ENCODE measurements around the gene DUSP23.

The DUSP23 gene

DNA sequence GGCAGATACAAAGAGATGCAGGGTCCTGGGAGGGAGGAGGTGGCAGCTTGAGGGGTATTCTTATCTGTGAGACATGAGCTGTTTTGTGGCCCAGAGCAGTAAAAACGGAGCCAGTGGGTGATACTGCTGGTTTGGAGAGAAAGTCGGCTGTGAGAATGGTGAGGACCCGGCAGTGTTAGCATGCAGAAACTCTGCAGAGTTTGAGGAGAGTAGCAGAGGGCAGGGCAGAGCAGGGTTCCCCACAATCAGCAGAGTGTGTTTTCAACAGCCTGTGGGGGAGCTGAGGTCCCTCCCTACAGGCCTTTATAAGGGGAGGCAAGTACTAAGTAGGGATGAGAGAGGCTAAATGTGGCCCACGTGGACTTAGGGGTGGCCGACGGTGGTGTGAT is 46.3 kb downstream of the DUSP23 start:
- Histone ChIP-seq H3K18ac (ENCODE audit: low read length) (no peak overlapping the region), H2BK15ac (ENCODE audit: low read length) (no peak overlapping the region), H3K9ac (ENCODE audit: low read depth, low read length, poor library complexity) (no peak overlapping the region), H3K14ac (ENCODE audit: low read length) (no peak overlapping the region), H2BK120ac (ENCODE audit: low read depth, low read length) (no peak overlapping the region), H4K8ac (ENCODE audit: low read depth, low read length) (no peak overlapping the region), H2AFZ (ENCODE audit: low read length) (no peak overlapping the region), H3K27me3 (ENCODE audit: control insufficient read depth in 3 of 3, insufficient read depth in 3 of 3, low read depth in 1 of 3, low read length in 3 of 3) (peaks cover 0 to 64% (median 0%) of the 10 kb centered on the region in 3 experiments), H3K36me3 (replicated peaks in 1 of 2; ENCODE audit: control insufficient read depth in 2 of 2, insufficient read depth in 2 of 2, low read length in 2 of 2) (no peaks in the 10 kb centered on the region), H3K4ac (ENCODE audit: low read length) (no peak overlapping the region), H3K23ac (ENCODE audit: low read depth, low read length, poor library complexity) (no peak overlapping the region), H3K4me1 (ENCODE audit: control insufficient read depth in 2 of 2, insufficient read depth in 1 of 2, low read depth in 1 of 2, low read length in 2 of 2) (peaks cover 0 to 21% of the 10 kb centered on the region in 2 donors), H2BK5ac (ENCODE audit: low read length) (no peak overlapping the region), H4K91ac (ENCODE audit: low read depth, low read length, poor library complexity) (no peak overlapping the region), H3K4me2 (ENCODE audit: insufficient read depth, low read length, poor library complexity, severe bottlenecking) (no peak overlapping the region), H2AK5ac (ENCODE audit: low read depth, low read length) (no peak overlapping the region), H3K27ac (replicated peaks; ENCODE audit: low read length) (no peak overlapping the region), H3K4me3 (ENCODE audit: low read length in 2 of 2) (no peak overlapping the region), H3K9me3 (replicated peaks in 1 of 2; ENCODE audit: control insufficient read depth in 2 of 2, insufficient read depth in 1 of 2, low read depth in 1 of 2, low read length in 2 of 2) (no peaks in the 10 kb centered on the region), H3K79me1 (ENCODE audit: low read depth, low read length) (no peaks in the 10 kb centered on the region), H2BK12ac (ENCODE audit: low read length) (no peak overlapping the region)
- no peak for DNase-seq (ENCODE audit: low spot score)
- no CpG with 5 or more reads among the region's 6 CpGs for WGBS, 2 donors (ENCODE audit: extremely low coverage in 2 of 2, insufficient read length in 2 of 2, insufficient replicate concordance in 1 of 2)

GRCh38 chr1:159827549-159827948 is 46.8 kb downstream of the DUSP23 start:
- no peak overlapping the region for H2BK12ac ChIP-seq (ENCODE audit: low read length)
- no peak overlapping the region for H3K9ac ChIP-seq (ENCODE audit: low read depth, low read length, poor library complexity)
- DNase-seq (ENCODE audit: low spot score) = no peak
- H2AFZ ChIP-seq (ENCODE audit: low read length) = no peak overlapping the region
- no peak overlapping the region for H3K27ac ChIP-seq (replicated peaks; ENCODE audit: low read length)
- no peak overlapping the region for H2BK15ac ChIP-seq (ENCODE audit: low read length)
- no peak overlapping the region for H3K4me3 ChIP-seq (ENCODE audit: low read length in 2 of 2)
- no peak overlapping the region for H3K23ac ChIP-seq (ENCODE audit: low read depth, low read length, poor library complexity)
- WGBS, 2 donors (ENCODE audit: extremely low coverage in 2 of 2, insufficient read length in 2 of 2, insufficient replicate concordance in 1 of 2) = no CpG with 5 or more reads among the region's 3 CpGs
- H3K4me2 ChIP-seq (ENCODE audit: insufficient read depth, low read length, poor library complexity, severe bottlenecking) = no peak overlapping the region
- H4K8ac ChIP-seq (ENCODE audit: low read depth, low read length) = no peak overlapping the region
- no peaks in the 10 kb centered on the region for H3K79me1 ChIP-seq (ENCODE audit: low read depth, low read length)
- no peak overlapping the region for H2BK5ac ChIP-seq (ENCODE audit: low read length)
- peaks cover 0 to 23% of the 10 kb centered on the region in 2 donors for H3K4me1 ChIP-seq (ENCODE audit: control insufficient read depth in 2 of 2, insufficient read depth in 1 of 2, low read depth in 1 of 2, low read length in 2 of 2)
- no peaks in the 10 kb centered on the region for H3K9me3 ChIP-seq (replicated peaks in 1 of 2; ENCODE audit: control insufficient read depth in 2 of 2, insufficient read depth in 1 of 2, low read depth in 1 of 2, low read length in 2 of 2)
- H2BK120ac ChIP-seq (ENCODE audit: low read depth, low read length) = no peak overlapping the region
- no peak overlapping the region for H3K4ac ChIP-seq (ENCODE audit: low read length)
- no peak overlapping the region for H3K18ac ChIP-seq (ENCODE audit: low read length)
- no peak overlapping the region for H3K14ac ChIP-seq (ENCODE audit: low read length)
- H3K27me3 ChIP-seq (ENCODE audit: control insufficient read depth in 3 of 3, insufficient read depth in 3 of 3, low read depth in 1 of 3, low read length in 3 of 3) = peaks cover 0 to 64% (median 0%) of the 10 kb centered on the region in 3 experiments
- H4K91ac ChIP-seq (ENCODE audit: low read depth, low read length, poor library complexity) = no peak overlapping the region
- H3K36me3 ChIP-seq (replicated peaks in 1 of 2; ENCODE audit: control insufficient read depth in 2 of 2, insufficient read depth in 2 of 2, low read length in 2 of 2) = no peaks in the 10 kb centered on the region
- no peak overlapping the region for H2AK5ac ChIP-seq (ENCODE audit: low read depth, low read length)

DNA sequence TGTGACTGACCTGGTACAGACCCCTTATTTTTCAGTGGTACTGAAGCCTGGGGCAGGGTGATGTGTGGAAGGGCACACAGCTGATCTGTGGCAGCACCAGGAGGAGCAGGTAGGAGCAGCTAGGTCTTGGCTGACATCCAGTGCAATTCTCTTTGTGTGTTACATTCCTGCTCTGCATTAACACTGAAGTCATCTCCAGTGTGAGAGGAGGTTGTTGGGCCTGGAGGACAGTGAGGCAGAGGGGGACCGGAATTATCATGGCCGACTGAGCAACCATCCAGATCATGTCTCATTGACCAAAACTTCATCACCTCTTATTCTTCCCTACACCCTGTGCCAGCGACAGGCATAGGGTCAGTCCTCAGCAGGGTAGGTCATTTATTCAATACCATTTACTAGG is 47.4 kb downstream of the DUSP23 start:
- no peak overlapping the region for H3K14ac ChIP-seq (ENCODE audit: low read length)
- no peaks in the 10 kb centered on the region for H3K9me3 ChIP-seq (replicated peaks in 1 of 2; ENCODE audit: control insufficient read depth in 2 of 2, insufficient read depth in 1 of 2, low read depth in 1 of 2, low read length in 2 of 2)
- peaks cover 0 to 61% (median 0%) of the 10 kb centered on the region in 3 experiments for H3K27me3 ChIP-seq (ENCODE audit: control insufficient read depth in 3 of 3, insufficient read depth in 3 of 3, low read depth in 1 of 3, low read length in 3 of 3)
- H3K4me2 ChIP-seq (ENCODE audit: insufficient read depth, low read length, poor library complexity, severe bottlenecking) = no peak overlapping the region
- H3K18ac ChIP-seq (ENCODE audit: low read length) = no peak overlapping the region
- no peaks in the 10 kb centered on the region for H3K79me1 ChIP-seq (ENCODE audit: low read depth, low read length)
- H2AFZ ChIP-seq (ENCODE audit: low read length) = no peak overlapping the region
- H3K4me1 ChIP-seq (ENCODE audit: control insufficient read depth in 2 of 2, insufficient read depth in 1 of 2, low read depth in 1 of 2, low read length in 2 of 2) = peaks cover 0 to 17% of the 10 kb centered on the region in 2 donors
- H3K23ac ChIP-seq (ENCODE audit: low read depth, low read length, poor library complexity) = no peak overlapping the region
- H3K27ac ChIP-seq (replicated peaks; ENCODE audit: low read length) = no peak overlapping the region
- H2BK5ac ChIP-seq (ENCODE audit: low read length) = no peak overlapping the region
- no peak overlapping the region for H4K8ac ChIP-seq (ENCODE audit: low read depth, low read length)
- no peak overlapping the region for H4K91ac ChIP-seq (ENCODE audit: low read depth, low read length, poor library complexity)
- H2BK15ac ChIP-seq (ENCODE audit: low read length) = no peak overlapping the region
- no peak for DNase-seq (ENCODE audit: low spot score)
- no peaks in the 10 kb centered on the region for H3K36me3 ChIP-seq (replicated peaks in 1 of 2; ENCODE audit: control insufficient read depth in 2 of 2, insufficient read depth in 2 of 2, low read length in 2 of 2)
- H3K4ac ChIP-seq (ENCODE audit: low read length) = no peak overlapping the region
- no peak overlapping the region for H2AK5ac ChIP-seq (ENCODE audit: low read depth, low read length)
- no peak overlapping the region for H2BK12ac ChIP-seq (ENCODE audit: low read length)
- no peak overlapping the region for H3K9ac ChIP-seq (ENCODE audit: low read depth, low read length, poor library complexity)
- H3K4me3 ChIP-seq (ENCODE audit: low read length in 2 of 2) = no peak overlapping the region
- WGBS, 2 donors (ENCODE audit: extremely low coverage in 2 of 2, insufficient read length in 2 of 2, insufficient replicate concordance in 1 of 2) = no CpG with 5 or more reads among the region's 3 CpGs
- H2BK120ac ChIP-seq (ENCODE audit: low read depth, low read length) = no peak overlapping the region

GRCh38 chr1:159828581-159829272 is 48.0 kb downstream of the DUSP23 start:
- Histone ChIP-seq H2AFZ (ENCODE audit: low read length) (no peak overlapping the region), H3K4me1 (ENCODE audit: control insufficient read depth in 2 of 2, insufficient read depth in 1 of 2, low read depth in 1 of 2, low read length in 2 of 2) (peaks cover 0 to 11% of the 10 kb centered on the region in 2 donors), H3K27me3 (ENCODE audit: control insufficient read depth in 3 of 3, insufficient read depth in 3 of 3, low read depth in 1 of 3, low read length in 3 of 3) (peaks cover 0 to 59% (median 0%) of the 10 kb centered on the region in 3 experiments), H3K79me1 (ENCODE audit: low read depth, low read length) (no peaks in the 10 kb centered on the region), H2BK15ac (ENCODE audit: low read length) (no peak overlapping the region), H3K14ac (ENCODE audit: low read length) (no peak overlapping the region), H4K91ac (ENCODE audit: low read depth, low read length, poor library complexity) (no peak overlapping the region), H3K4ac (ENCODE audit: low read length) (no peak overlapping the region), H3K36me3 (replicated peaks in 1 of 2; ENCODE audit: control insufficient read depth in 2 of 2, insufficient read depth in 2 of 2, low read length in 2 of 2) (no peaks in the 10 kb centered on the region), H2BK120ac (ENCODE audit: low read depth, low read length) (no peak overlapping the region), H2BK5ac (ENCODE audit: low read length) (no peak overlapping the region), H3K4me3 (ENCODE audit: low read length in 2 of 2) (no peak overlapping the region), H2BK12ac (ENCODE audit: low read length) (no peak overlapping the region), H3K9me3 (replicated peaks in 1 of 2; ENCODE audit: control insufficient read depth in 2 of 2, insufficient read depth in 1 of 2, low read depth in 1 of 2, low read length in 2 of 2) (no peaks in the 10 kb centered on the region), H3K9ac (ENCODE audit: low read depth, low read length, poor library complexity) (no peak overlapping the region), H4K8ac (ENCODE audit: low read depth, low read length) (no peak overlapping the region), H3K4me2 (ENCODE audit: insufficient read depth, low read length, poor library complexity, severe bottlenecking) (no peak overlapping the region), H3K23ac (ENCODE audit: low read depth, low read length, poor library complexity) (no peak overlapping the region), H3K27ac (replicated peaks; ENCODE audit: low read length) (no peak overlapping the region), H3K18ac (ENCODE audit: low read length) (no peak overlapping the region), H2AK5ac (ENCODE audit: low read depth, low read length) (no peak overlapping the region)
- WGBS, 2 donors (ENCODE audit: extremely low coverage in 2 of 2, insufficient read length in 2 of 2, insufficient replicate concordance in 1 of 2) = no CpG with 5 or more reads among the region's 11 CpGs
- no peak for DNase-seq (ENCODE audit: low spot score)
